GM18499 (cell line): ENCODE data around the gene NRXN3.

Experiments
- ATAC-seq: cut with Tn5 transposase; IDR thresholded peaks from one replicate; pipeline ENCODE4 v1.9.1; 2021; ENCODE audit warnings: moderate number of reproducible peaks; ENCODE audit not compliant: insufficient read depth, unreplicated experiment

Gene NRXN3

DNA sequence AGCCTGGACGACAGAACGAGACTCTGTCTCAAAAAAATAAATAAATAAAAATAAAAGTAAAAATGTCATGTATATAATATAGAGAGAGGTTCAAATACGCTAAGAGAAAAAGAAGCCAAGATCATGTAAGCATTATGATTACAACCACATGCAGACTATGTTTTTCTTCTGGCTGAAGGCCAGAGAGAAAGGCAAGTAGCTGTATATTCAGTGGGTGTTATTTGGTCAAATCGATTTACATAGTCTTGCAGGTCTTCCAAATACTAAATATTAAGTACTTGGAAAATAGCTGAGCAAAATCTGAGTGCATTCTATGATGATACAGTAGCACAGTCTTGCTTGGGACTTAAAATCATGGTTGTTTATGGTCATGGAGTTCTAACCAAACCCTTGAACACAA lies 1283.1 kb downstream of the NRXN3 start:
- ATAC-seq: no peak

DNA sequence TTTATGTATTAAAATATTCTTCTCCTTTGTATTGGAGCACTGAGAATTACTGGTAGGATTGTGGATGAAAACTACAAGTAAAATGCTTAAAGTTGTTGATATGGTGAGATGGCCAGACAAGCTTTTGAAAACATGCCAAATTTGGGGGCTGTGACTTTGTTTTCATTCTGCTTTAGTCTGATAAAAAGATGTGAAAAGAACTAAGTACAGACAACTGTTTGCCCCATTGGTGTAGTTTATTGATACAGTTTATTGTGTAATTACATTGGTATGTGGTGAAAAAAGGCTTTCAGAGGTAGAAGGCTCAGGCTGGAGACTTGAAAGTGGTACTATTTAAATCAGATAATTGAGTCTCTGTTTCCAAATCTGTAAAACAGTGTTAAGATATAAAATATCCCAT lies 1294.3 kb downstream of the NRXN3 start:
- ATAC-seq: no peak

DNA sequence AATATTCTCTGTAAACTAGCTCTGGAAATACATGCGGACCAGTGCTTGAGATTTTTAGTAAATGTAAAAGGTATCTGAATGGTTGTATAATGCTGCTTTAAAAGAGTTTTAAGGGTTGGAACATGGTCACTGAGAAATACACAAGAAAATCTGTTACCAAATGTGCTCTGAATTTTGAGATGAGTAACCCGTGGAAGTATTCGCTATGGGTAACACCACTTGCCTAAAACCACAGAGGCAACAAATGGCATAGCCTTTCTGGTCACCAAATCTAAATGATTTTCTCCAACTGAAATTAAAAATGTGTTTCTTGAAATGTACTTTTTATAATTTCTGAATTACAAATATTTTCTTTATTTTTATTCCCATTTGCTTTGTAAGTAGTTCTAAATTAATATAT lies 1295.5 kb downstream of the NRXN3 start:
- ATAC-seq: no peak

DNA sequence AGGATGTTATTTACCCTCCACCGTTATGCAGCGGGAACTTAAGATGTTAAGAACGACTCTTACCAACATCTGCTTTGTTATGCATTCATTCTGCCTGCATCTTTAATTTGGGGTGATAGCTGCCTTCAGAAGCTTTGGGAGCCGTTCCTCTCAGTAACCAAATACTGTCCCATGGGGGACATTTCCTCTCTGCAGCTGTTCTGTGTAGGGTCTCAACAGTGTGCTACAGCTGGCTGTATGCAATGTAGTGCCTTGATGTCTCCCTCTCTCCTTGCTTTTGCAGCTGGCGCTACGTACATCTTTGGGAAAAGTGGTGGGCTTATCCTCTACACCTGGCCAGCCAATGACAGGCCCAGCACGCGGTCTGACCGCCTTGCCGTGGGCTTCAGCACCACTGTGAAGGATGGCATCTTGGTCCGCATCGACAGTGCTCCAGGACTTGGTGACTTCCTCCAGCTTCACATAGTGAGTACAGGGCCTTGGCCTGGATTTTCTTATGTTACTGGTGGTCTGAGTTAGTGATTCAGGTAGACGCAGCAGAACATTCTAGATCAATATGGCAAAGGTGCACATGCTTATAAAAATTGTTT lies 1296.9 kb downstream of the NRXN3 start:
- ATAC-seq: no peak

DNA sequence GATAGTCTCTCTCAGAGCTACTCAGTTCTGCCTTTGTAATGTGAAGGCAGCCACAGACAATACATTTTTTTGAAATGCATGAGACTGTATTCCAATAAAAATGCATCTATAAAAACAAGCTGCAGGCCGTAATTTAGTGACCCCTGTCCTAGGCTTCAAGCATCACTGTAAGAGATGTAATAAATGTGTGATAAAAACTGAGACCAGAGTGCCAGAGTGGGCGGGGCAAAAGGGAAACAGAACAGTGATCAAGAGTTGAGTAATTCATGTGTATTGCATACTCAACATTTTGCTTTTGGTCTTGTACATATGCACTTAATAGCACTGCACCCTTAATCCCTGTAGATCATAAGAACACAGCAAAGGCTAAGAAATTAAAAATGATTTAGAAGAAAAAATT lies 1297.7 kb downstream of the NRXN3 start:
- no peak for ATAC-seq

DNA sequence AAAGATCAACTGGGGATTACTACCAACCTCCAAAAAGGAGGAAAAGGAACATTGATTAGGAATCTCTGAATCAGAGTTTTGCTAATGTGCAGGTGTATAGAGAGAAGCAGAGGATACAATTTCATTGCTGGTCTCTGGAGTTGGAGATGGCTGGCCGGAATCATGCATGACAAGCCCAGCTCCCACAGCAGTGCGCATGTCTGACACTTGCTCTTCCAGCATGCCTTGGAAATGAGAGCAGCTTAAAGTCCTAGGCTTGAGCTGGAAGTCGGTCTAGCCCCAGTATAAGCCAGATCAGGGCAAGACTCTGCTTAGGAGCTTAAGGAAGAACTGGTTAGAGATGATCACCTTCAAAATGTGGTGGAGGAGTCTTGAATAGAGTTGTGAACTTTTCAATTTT lies 1298.3 kb downstream of the NRXN3 start:
- ATAC-seq: no peak

DNA sequence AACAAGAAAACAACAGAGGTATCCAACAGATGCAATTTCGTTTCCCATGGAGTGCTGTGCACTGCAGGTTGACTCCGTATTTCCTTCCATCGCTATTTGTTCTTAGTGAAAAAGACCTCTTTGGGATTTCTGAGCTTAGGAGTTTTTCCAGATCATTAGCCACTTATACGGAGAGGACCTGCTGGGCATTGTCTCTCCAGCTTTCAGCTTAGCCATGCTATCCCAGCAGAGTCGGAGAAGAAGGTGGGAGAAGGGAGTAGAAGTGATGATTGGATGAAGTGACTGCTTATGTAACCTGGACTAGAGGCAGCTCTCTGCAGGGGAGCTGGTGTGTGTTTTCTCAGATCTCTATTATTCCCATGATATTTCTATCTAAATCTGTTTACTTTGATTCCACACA lies 1303.5 kb downstream of the NRXN3 start:
- no peak for ATAC-seq

DNA sequence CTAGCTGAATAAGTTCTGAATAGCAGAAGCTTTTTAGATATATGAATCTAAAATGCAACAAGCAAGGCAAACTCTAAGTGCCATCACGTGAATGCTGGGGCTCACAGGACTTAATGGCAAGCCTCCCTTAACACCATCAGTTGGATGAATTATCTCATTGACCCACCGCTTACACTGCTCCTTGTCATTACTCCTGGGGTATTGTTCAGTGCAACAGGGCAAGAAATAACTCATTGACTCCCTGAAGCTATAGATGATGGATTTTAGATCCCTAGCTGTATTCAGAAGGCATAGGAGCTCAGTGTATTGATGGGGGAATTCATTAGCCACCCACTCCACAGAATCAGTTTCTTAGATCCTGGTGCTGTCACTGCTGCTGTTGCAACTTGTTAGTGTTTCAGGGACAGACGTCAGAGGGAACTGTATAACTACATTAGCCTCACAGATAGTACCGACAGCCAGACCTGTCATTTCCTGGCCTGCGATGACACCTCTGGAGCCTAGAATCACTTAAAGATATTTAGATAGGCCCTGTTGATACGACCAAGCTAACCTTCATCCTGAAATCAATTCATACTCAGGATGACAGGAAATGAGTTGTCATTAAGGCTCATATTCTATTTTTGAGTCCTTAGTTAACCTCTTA lies 1305.8 kb downstream of the NRXN3 start:
- ATAC-seq: no peak

DNA sequence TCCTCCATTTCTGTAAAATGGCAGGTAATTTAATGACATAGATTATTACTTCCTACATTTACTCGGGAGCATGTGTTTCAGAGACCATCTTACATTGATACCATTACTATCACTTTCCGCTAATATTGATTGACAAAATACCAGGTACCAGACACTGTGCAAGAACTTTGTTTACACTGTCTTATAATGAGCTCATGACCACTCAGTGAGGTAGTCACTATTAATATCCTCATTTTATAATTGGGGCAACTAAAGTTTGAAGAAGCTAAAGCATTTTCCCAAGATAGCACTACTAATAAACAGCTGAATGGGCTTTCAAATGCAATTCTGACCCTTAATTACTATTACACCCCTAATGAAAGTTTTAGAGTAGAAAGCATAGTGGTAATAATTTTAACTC lies 1306.4 kb downstream of the NRXN3 start:
- ATAC-seq: no peak

DNA sequence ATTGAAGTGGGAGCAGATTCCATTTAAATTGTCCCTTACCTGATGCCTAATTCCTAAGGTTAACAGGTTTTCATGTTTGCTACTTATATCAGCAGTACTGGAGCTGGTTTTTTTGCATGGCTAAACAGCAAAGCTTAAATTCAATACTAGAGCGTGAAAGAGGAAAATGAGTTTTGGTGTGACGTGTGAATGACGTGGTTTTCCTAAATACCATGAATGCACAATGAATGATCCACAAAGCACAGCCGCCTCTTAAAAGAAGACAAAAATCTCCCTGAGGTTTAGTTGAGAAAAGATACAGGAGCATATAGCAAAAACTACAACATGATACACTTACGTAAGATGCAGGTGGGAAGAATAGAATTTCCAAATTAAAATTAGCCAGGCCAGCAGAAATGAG lies 1310.0 kb downstream of the NRXN3 start:
- ATAC-seq: no peak

DNA sequence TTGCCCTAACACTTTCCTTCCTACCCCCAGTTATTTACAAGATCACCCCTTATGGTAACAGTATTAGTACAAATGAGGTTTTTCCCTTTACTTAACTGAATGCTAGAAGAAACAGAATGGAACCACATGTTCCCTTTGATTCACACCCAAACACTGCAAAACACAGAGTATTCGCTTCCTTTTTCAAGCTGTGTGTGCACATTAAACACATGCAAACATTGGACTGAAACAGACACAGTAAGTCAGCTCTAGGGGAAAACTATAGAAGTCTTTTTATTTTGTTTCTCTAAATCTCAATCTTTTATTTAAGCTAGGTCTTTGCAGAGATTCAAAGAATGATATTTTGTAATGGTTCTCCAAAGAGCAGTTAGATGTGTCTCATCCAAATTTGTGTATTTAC lies 1312.7 kb downstream of the NRXN3 start:
- no peak for ATAC-seq

DNA sequence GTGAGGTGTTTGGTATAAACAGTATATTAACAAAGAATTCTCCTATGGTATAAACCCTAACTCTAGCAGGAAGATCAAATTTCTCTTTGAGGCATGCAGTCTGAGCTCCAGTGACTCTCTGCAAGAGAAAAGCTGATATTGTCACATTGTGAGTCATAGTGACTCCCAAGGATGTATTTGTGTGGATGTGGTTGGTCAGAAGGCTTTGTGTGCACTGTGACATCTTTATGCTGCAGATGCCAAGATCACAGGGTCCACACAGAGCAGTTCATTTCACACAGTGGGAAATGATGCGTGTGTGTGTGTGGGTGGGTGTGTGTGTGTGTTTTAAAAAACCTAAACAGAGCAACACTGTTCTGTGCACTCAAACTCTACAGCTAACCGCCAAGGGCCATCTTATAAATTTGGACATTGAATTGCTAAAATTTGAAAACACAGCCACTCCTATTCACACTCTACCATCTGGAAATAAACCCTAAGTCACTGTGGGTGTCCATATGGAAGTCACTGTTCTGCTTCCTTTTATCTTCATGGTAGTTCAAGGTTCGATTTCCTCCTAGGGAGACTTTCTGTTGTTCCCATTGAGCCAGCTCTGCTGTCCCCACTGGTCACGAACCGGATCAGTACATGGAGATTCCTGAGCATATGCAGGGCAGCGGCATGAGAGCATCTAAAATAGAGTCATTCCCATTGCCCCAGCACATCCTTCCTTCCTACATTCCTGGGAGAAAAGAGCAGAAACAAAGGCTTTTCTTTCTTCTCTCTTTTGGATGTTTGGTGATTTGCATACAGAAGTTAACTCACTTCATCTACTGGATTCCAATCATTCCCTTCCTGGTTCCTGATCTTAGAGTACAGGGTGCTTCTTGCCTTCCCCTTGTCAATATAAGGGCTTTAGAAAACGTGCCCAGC lies 1313.6 kb downstream of the NRXN3 start:
- no peak for ATAC-seq

DNA sequence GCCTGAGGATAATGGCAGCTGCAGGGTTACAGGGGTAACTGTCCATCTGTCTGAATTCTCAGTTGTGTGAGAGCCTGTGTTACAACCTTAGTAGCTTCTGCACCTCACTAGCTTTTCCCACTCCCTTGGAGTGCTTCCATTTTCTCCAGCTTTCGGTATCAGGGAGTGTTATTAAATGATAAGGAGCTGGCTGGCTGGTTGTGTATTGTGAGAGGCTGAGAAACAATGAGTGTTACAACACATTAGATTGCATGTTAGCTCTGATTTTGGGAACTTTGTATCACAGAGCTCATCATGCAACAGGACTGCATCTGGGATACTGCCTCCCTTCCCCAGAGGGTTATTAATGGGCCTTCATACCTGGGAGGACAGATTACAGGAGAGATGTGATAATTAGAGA lies 1317.5 kb downstream of the NRXN3 start:
- ATAC-seq: no peak

DNA sequence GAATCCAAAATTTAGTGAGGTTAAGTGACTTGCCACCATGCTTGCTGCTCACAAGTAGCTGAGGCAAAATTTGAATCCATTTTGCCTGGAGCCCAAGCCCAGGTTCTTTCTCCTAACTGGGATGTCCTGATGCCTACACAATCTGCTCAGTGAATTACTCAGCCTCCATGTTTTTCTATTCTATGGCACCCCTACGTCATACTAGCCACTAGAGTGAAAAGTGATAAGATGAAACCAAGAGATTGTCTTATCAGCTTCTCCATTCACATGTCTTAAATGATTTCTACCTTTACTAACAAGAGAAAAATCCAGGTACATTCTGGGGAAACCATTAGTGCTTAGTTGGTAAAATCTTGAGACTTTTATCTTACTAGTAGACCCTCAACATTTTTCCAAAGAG lies 1321.0 kb downstream of the NRXN3 start:
- ATAC-seq: no peak

DNA sequence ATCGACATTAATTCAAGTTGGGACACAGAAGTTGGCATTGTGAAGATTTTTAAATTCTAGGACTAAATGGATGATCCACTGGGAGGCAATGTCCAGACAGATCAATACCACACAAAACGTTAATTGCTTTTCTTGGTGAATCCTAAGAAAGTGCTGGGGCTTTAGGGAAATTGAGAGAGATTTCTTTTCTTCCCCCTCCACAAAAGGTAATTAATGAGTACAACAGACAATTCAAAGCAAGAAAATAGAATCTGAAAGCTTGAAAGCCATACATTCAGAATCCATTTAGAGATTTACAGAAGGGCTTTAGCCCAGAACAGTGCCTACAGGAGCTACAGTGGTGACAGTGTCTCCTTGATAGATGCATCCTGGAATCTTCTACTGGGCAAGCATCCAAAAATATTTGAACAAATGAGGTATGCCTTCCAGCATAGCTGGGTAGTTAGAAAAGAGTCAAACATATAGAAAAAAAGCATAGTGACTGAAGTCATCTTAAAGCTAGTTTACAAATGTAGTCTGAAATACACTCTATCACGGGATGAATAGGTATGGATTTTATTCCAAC lies 1323.0 kb downstream of the NRXN3 start:
- ATAC-seq: no peak

DNA sequence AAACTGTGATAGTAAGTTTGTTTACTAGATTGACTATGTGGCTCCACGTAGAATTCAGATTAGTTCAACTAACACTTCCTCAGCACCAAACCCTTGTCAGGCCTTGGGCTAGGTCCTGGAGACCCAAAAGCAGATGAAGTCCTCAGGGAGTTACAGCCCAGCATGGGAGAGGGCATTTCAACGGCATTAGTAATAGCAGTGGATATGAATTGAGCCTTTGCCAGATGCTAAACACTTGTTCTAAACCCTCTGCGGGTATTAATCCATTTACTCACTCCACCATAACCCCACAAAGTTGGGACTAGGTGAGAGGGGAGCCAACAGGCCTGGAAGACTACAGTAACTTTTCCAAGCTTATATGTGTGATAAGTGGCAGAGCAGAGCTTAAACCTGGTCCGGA lies 1326.5 kb downstream of the NRXN3 start:
- ATAC-seq: no peak

DNA sequence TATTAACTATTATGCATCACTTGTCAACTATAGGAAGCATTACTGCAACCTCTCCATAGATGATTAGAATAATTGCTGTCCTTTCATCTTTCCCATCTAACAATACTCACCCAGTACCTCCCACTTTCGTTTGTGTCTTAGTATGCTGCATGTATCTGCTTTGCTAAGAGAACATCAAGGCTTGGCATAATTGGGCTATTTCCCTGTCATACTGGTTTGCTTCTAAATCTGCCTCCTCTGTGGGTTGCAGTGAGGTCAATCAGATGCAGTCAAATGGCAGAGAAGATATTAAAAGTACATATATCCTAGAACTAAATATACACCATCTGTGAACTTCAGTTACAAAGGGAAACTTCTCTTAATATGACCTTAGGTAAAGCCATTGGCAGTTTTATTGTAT lies 1330.3 kb downstream of the NRXN3 start:
- ATAC-seq: no peak

DNA sequence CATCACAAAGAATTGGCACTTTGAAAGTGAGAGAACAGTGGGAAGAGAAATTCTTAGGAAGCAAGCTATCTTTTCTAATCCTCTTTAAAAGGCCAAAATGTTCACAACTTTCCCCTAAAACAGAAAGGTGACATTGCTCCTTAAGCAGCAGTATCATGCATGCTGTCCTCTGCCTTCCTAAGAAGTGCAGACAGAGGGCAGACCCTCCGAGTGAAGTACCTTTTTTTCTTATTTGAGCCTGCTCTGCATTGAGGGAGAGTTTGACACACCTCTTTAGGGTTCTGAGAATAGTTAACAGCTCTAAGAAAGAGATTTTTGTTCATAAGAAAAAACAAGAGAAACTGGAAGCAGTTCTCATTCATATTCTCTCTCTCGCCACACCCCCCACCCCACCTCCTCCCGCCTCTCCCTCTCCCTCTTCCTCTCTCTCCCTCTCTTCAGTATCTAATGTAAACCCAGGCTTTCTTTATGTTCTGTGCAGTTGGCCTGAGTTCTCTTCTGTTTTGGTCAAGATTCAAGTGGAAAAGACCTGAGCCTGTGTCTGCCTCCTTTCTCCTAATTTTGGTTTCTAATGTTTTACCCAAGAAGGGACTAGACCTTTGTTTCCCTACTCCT lies 1332.1 kb downstream of the NRXN3 start:
- no peak for ATAC-seq

DNA sequence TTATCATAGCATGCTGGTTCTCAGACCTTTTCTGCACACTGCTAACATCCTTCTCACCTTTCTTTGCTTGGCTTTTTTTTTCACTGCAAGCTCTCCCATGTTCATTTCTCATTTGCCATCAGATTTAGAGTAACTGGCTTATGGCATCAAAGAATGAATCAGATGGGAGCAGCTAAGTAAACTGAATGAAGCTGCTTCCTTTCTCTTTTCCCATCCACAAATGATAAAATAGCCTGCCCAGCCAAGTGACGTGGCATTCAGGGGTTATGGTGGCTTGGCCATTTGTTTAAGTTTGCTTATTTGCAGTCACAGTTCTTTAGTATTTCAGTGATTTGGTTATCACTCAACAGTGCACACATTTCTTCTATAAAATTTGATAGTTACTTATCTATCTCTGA lies 1332.6 kb downstream of the NRXN3 start:
- ATAC-seq: no peak

DNA sequence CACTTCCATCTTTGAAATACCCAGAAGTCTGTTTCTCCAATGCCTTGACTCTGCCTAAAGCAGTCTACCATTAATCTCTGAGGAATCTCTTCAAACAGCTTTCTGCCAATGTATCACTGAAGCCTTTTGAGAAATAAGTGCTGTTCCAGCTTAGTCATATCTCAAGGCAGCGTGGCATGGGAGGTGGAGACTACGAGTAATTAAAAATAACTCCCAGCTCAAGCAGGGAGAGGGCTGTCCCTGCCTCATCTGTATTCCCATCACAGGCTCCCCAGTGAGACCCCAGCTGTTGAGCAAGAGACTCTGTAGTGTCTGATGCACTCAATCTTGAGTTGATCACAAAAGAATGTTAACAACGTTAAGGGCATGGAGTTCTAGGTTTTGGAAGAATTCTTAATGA lies 1340.5 kb downstream of the NRXN3 start:
- no peak for ATAC-seq

DNA sequence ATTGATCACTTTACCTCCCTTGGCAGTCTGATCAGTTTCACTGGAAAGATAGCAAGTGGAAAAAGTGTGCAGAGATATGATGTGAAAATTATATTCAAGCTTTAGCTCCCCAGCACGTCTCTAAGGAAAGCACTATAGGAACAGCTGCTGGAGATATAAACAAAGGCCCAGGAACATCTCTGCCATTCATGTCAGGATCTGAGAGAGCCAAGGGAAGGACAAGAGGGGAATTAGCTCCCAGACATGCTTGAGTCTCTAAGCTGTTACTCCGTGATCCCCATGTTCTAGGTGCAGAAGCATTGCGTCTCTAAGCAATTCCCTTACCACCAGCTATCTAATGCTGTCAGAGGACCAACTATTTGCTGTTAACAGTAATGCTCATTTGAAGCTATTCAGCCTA lies 1341.0 kb downstream of the NRXN3 start:
- no peak for ATAC-seq
